Measurements from ENCODE around the gene MYBBP1A.

The MYBBP1A gene

DNA sequence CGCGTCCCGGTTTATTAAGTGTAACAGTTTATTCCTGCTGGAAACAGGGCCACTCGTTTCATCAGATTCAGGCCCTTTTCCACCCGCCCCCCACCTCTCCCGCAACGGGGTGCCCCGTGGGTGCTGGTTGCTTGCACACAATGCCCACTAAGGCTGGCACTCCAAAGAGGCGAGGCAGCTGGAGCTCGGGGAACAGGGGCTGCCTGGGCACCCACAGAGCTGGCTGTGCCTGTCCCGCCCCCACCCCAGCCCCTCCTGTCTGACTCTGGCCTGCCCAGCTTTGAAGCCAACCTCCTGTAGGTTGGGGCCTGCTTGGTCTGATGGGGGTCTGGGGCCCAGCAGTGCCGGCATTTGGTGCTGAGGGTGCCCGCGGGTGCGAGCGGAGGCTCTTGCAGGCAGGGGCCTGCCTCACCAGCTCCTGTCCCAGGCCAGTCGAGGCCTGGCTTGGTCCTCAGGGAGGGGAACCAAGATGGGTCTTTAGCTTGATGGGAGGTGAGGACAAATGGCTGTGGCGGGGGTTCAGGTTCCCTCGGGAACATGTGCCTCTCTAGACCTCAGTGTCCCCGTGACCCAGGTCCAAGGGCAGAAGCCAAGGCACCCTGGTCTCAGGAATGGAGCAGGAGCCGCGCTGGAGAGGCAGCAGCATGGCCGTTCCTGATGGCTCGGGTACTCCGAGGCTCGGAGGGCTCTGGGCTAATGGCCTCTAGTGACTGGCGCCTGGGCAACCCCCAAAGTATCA lies 20.1 kb downstream of the MYBBP1A start:
- no peaks in the 10 kb centered on the region for H3K27me3 ChIP-seq (ENCODE audit: control insufficient read depth, insufficient read depth, low read length)
- no peak overlapping the region for H3K9ac ChIP-seq (ENCODE audit: low read length)
- H3K4me1 ChIP-seq (ENCODE audit: control insufficient read depth, insufficient read depth, low read length), result no peaks in the 10 kb centered on the region
- no peak overlapping the region for H3K4me3 ChIP-seq (ENCODE audit: low read length)
- no peak overlapping the region for H3K27ac ChIP-seq (ENCODE audit: low read depth, low read length)
- peaks cover under 1% of the 10 kb centered on the region for H3K36me3 ChIP-seq (ENCODE audit: control insufficient read depth, insufficient read depth, low read length)

DNA sequence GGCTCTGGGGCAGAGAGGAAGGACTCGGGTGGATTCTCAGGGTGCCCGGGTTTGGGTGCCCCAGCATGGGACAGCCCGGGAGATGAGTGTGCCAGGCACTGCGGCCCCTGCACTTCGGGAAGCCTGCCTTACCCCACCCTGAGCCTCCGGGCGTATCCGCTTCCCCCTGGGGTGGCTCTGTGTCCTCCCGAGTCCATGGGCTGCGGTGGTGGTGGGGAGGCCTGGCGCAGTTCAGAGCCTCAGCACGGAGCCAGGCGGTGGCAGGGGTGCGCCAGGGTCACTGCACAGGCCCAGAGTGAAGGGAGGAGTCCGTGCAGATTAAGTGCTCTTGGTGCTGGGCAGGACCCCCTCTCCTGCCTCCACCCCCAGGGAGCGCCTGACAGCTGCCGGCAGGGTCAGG lies 20.7 kb downstream of the MYBBP1A start:
- H3K27ac ChIP-seq (ENCODE audit: low read depth, low read length), result peak overlapping the region; percentile 23
- H3K4me3 ChIP-seq (ENCODE audit: low read length), result no peak overlapping the region
- H3K36me3 ChIP-seq (ENCODE audit: control insufficient read depth, insufficient read depth, low read length), result no peaks in the 10 kb centered on the region
- no peaks in the 10 kb centered on the region for H3K27me3 ChIP-seq (ENCODE audit: control insufficient read depth, insufficient read depth, low read length)
- no peak overlapping the region for H3K9ac ChIP-seq (ENCODE audit: low read length)
- no peaks in the 10 kb centered on the region for H3K4me1 ChIP-seq (ENCODE audit: control insufficient read depth, insufficient read depth, low read length)

DNA sequence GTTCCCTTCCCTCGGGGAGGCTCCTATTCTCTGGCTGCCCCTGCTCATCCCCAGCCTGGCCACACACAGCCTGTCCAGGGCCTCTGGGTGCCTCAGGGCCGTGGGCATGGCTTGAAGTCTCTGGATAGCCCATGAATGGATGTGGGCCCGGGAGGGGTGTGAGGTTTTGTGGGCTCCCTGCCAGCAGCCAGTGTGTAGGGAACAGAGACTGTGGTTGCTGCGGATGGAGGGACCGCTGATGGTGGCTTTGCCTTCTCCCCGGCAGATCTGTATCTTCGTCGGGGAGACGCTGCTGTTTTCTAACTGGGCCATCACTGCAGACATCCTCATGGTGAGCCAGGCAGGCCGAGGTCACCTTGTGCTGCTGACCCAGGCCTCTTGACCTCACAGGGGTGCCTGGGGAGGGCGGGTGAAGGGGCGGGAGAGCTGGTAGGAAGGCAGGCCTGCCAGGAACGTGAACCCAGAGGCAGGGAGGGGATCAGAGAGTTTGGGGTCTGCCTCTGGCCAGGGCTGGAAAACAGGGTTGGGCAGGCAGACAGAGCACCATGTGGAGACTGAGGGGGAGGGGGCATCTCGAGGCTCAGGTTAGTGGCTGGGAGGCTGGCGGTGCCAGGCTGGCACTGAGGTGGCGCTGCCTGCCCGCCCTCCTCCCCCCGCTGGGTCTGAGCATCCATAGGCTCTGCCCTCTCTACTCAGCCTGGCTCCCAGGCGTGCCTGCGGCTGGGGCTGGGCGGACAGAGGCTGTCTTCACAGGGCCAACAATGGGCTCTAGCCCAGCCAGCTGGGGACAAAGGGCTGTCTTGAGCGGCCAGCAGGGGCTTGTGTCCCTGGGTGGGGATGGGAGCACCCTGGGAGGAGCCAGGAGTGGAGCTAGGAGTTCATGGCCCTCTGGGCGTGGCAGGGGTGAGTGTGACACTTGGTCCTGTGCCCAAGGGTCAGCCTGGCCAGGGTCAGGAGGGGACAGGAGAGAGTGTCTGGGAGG lies 21.4 kb downstream of the MYBBP1A start:
- Histone ChIP-seq H3K27me3 (ENCODE audit: control insufficient read depth, insufficient read depth, low read length) (no peaks in the 10 kb centered on the region), H3K4me1 (ENCODE audit: control insufficient read depth, insufficient read depth, low read length) (no peaks in the 10 kb centered on the region), H3K36me3 (ENCODE audit: control insufficient read depth, insufficient read depth, low read length) (no peaks in the 10 kb centered on the region), H3K4me3 (ENCODE audit: low read length) (no peak overlapping the region), H3K27ac (ENCODE audit: low read depth, low read length) (peak overlapping the region; percentile 23), H3K9ac (ENCODE audit: low read length) (no peak overlapping the region)

DNA sequence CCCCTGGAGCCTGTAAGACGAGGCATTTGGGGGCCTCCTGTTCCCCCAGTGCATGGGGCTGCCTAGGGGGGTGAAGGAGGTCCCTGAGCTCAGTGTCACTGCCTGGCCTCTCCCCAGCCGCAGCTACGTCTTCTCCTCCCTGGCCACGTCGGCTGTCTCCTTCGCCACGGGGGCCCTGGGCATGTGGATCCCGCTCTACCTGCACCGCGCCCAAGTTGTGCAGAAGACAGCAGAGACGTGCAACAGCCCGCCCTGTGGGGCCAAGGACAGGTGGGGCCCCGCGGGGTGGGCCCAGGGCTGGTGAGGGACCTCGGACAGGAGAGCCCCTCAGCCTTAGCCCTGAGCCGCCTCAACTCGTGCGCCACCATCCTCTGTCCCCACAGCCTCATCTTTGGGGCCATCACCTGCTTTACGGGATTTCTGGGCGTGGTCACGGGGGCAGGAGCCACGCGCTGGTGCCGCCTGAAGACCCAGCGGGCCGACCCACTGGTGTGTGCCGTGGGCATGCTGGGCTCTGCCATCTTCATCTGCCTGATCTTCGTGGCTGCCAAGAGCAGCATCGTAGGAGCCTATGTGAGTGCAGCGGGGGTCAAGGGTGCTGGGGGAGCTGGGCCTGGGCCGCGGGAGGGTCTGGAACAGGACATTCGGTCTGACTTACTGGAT lies 22.2 kb downstream of the MYBBP1A start:
- no peak overlapping the region for H3K9ac ChIP-seq (ENCODE audit: low read length)
- no peaks in the 10 kb centered on the region for H3K36me3 ChIP-seq (ENCODE audit: control insufficient read depth, insufficient read depth, low read length)
- no peaks in the 10 kb centered on the region for H3K4me1 ChIP-seq (ENCODE audit: control insufficient read depth, insufficient read depth, low read length)
- no peak overlapping the region for H3K4me3 ChIP-seq (ENCODE audit: low read length)
- H3K27ac ChIP-seq (ENCODE audit: low read depth, low read length), result no peak overlapping the region
- no peaks in the 10 kb centered on the region for H3K27me3 ChIP-seq (ENCODE audit: control insufficient read depth, insufficient read depth, low read length)

DNA sequence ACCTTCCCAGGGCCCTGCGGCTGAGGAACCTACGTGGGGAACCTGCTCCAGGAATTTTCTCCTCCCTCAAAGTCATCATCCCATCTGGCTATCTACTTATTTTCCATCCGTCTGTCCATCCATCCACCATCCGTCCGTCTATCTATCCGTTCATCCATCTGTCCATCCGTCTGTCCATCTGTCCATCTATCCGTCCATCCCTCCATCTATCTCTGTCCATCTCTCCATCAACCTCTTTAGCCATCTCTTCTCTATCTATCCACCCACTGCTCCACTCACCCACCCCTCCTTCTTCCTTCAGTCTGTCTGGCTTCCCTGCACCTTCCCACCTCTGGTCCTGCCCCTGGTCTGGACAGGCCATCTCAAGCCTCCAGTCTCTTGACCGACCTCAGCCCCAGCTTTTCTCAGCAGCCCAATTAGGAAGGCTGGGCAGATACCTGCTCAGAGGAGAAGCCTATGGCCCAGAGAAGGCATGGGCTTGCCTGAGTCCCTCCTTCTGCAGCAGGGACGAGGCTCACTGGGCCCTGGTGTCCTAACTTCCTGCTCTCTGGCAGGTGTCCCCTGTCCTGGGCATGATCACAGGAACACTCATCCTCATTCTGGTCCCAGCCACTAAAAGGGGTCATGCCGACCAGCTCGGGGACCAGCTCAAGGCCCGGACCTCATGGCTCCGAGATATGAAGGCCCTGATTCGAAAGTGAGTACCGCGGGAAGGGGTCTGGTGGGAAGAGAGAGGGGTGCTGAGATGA lies 23.0 kb downstream of the MYBBP1A start:
- H3K27me3 ChIP-seq (ENCODE audit: control insufficient read depth, insufficient read depth, low read length), result no peaks in the 10 kb centered on the region
- no peaks in the 10 kb centered on the region for H3K36me3 ChIP-seq (ENCODE audit: control insufficient read depth, insufficient read depth, low read length)
- no peak overlapping the region for H3K4me3 ChIP-seq (ENCODE audit: low read length)
- no peak overlapping the region for H3K9ac ChIP-seq (ENCODE audit: low read length)
- H3K4me1 ChIP-seq (ENCODE audit: control insufficient read depth, insufficient read depth, low read length), result no peaks in the 10 kb centered on the region
- H3K27ac ChIP-seq (ENCODE audit: low read depth, low read length), result no peak overlapping the region

DNA sequence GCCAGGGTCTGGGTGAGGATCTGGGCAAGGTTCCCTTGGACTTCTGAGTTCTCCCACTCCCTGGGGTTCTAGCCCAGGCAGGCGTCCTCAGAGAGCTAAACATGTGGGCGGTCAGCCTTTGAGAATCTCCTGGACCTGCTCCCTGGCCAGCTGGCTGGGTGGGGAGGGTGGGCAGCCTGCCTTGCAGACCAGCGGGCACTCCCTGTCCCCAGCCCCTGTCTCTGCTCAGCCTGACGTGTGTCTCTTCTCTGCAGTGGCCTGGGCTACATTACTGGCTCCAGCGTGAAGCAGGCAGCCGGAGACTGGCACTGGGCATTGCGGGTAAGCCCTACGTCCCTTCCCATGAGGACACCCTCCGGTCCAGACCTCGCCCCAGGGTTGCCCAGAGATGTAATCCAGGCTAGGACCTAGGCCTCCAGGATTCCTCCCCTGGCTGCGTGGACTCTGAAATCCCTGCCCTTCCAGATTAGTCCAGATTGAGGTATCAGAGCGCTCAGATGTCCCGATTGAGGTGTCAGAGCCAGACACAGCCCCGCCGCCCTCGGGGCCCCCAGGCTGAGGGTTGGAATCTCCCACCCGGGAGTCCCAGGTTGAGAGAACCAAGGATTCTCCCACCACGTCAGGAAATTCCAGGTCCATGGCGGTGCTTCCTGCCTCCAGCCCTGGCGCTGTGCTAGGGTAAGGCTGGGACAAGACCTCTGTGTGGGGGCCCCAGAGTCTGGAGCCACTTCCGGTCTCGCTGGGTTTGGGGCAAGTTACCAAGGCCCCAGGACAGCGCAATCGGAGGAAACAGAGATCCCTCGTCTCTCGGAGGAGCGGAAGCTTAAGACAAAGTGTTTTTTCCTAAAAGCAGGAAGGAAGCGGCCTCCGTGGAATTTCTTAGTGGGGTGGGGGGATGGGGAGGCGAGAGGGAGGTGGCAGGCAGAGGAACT lies 24.1 kb downstream of the MYBBP1A start:
- Histone ChIP-seq H3K27me3 (ENCODE audit: control insufficient read depth, insufficient read depth, low read length) (no peaks in the 10 kb centered on the region), H3K27ac (ENCODE audit: low read depth, low read length) (no peak overlapping the region), H3K36me3 (ENCODE audit: control insufficient read depth, insufficient read depth, low read length) (no peaks in the 10 kb centered on the region), H3K4me1 (ENCODE audit: control insufficient read depth, insufficient read depth, low read length) (no peaks in the 10 kb centered on the region), H3K9ac (ENCODE audit: low read length) (no peak overlapping the region), H3K4me3 (ENCODE audit: low read length) (no peak overlapping the region)

DNA sequence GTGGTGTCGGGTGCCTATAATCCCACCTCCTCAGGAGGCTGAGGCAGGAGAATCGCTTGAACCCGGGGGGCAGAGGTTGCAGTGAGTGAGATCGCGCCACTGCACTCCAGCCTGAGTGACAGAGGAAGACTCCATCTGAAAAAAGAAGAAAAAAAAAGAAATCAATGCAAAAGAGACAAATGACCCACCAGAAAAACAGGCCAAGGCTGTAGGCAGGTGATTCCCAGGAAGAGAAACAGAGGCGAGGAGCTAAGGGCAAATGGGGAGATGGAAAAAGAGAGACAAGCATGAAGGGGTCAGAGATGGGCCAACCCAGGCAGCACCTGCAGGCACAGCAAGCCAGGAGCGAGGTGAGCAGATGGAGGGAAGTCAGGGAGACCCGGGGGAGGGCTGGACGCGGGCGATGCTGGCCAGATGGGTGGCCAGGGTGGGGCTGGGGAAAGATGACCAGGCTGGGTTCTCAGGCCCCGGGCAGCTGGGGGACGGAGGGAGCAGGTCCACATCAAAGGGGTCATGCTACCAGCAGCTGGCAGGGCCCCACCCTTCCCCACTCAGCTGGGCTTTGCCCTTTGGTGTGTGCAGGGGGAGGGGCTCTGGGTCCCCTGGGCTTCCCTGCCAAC lies 25.5 kb downstream of the MYBBP1A start:
- Histone ChIP-seq H3K27me3 (ENCODE audit: control insufficient read depth, insufficient read depth, low read length) (no peaks in the 10 kb centered on the region), H3K27ac (ENCODE audit: low read depth, low read length) (no peak overlapping the region), H3K9ac (ENCODE audit: low read length) (no peak overlapping the region), H3K4me1 (ENCODE audit: control insufficient read depth, insufficient read depth, low read length) (no peaks in the 10 kb centered on the region), H3K36me3 (ENCODE audit: control insufficient read depth, insufficient read depth, low read length) (no peaks in the 10 kb centered on the region), H3K4me3 (ENCODE audit: low read length) (no peak overlapping the region)

DNA sequence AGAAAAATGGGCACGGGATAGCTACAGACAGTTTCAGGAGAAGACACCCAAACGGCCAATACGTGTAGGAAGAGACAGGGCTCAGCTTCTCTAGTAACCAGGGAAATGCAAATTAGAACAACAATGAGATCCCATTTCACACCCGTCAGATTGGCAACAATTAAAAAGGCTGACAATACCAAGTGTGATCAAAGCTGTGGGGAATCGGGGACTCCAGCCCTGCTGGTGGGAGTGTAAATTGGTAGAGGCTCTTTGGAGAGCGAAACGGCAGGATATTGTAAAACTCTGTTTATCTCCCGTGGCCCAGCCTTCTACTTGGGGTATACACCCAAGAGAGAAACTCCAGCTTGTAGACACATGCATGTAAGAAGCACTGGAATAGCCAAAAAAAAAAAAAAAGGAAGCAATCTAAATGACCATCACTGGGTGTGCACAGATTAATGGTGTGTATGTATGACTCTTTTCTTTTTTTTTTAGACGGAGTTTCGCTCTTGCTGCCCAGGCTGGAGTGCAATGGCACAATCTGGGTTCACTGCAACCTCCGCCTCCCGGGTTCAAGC lies 27.5 kb downstream of the MYBBP1A start:
- H3K4me1 ChIP-seq (ENCODE audit: control insufficient read depth, insufficient read depth, low read length), result no peaks in the 10 kb centered on the region
- H3K9ac ChIP-seq (ENCODE audit: low read length), result no peak overlapping the region
- no peak overlapping the region for H3K27ac ChIP-seq (ENCODE audit: low read depth, low read length)

DNA sequence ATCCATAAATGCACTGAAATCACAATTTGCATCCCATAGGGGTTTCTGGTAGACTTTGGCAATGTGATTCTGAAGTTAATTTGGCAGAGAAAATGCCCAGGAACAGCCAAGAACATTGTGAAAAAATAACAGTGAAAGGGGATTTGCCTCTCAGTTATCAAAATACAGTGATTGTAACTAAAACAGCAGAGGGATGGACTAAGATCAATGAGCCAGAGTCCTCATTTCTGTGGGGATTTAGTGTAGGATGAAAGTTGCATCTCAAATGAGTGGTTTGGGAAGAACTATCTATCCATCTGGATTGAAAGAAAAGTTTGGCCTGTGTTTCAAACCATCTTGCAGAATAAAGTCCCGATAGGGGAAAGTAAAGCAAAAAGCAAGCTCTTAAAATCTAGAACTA lies 28.1 kb downstream of the MYBBP1A start:
- H3K9ac ChIP-seq (ENCODE audit: low read length), result no peak overlapping the region
- H3K27ac ChIP-seq (ENCODE audit: low read depth, low read length), result no peak overlapping the region
- H3K36me3 ChIP-seq (ENCODE audit: control insufficient read depth, insufficient read depth, low read length), result no peaks in the 10 kb centered on the region
- H3K4me1 ChIP-seq (ENCODE audit: control insufficient read depth, insufficient read depth, low read length), result no peaks in the 10 kb centered on the region
- no peak overlapping the region for H3K4me3 ChIP-seq (ENCODE audit: low read length)
- H3K27me3 ChIP-seq (ENCODE audit: control insufficient read depth, insufficient read depth, low read length), result no peaks in the 10 kb centered on the region

More for the DNA sequence above, 27.5 kb downstream of the MYBBP1A start:
- Histone ChIP-seq H3K36me3 (ENCODE audit: control insufficient read depth, insufficient read depth, low read length) (no peaks in the 10 kb centered on the region), H3K27me3 (ENCODE audit: control insufficient read depth, insufficient read depth, low read length) (no peaks in the 10 kb centered on the region), H3K4me3 (ENCODE audit: low read length) (no peak overlapping the region)

DNA sequence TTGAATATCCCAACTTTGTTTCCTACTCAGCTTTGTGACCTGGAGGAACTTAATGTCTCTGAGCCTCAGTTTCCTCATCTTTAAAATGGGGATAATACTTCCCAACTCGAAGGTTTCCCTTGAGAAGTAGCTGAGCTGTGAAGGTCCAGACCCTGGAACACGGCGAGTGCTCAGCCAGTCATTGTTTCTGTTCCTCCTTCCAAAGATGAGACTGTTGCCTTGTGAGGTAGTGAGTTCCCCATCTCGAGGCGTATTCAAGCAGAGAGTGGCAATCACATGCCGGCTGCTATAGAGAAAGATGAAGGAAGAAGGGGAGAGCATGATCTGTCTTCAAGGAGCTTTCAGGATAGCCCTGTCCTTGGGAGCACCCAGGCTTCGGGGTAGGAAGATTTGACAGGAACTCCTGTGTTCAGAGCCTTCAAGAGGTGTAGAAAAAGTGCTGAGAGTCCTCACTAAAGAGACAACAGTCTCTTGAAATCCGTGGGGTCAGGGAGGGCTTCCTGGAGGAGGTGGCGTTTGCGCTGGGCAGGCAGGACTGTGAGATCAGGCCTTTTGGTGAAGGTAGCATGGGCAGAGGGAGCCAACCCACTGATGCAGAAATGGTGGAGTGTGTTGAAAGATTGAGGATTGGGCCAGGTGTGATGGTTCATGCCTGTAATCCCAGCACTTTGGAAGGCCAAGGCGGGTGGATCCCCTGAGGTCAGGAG lies 29.3 kb downstream of the MYBBP1A start:
- no peaks in the 10 kb centered on the region for H3K4me1 ChIP-seq (ENCODE audit: control insufficient read depth, insufficient read depth, low read length)
- no peak overlapping the region for H3K4me3 ChIP-seq (ENCODE audit: low read length)
- H3K27me3 ChIP-seq (ENCODE audit: control insufficient read depth, insufficient read depth, low read length), result no peaks in the 10 kb centered on the region
- H3K9ac ChIP-seq (ENCODE audit: low read length), result no peak overlapping the region
- H3K36me3 ChIP-seq (ENCODE audit: control insufficient read depth, insufficient read depth, low read length), result no peaks in the 10 kb centered on the region
- no peak overlapping the region for H3K27ac ChIP-seq (ENCODE audit: low read depth, low read length)
